Aortic smooth muscle cell (primary cell): ENCODE results near the gene ALDH1A1. TPM values are rescaled to one million over a fixed set of nuclear protein-coding genes. Genes with fewer than 3 reads are reported as not detected.

ENCODE experiments used
- total RNA-seq: library from RNA; depleted of rRNA; stranded (reverse); fragments of >200 nt; gene quantifications from 2 replicates; pipeline ENCODE4 v1.2.3, GENCODE V29; 2014

ALDH1A1 gene
- total RNA-seq = 46.2 and 87.7 TPM in 2 replicates

GRCh38 chr9:72952914-72953313 lies at the start of gene ALDH1A1:
Gene ALDH1A1, minus strand, starts transcription at chr9:72953053. Its CDS starts 53 bp downstream, at chr9:72953000.

Other genes starting within 250 kb of the ALDH1A1 start
- 1,496 and 1,599 TPM in 2 replicates for gene ANXA1, start 198.8 kb upstream of the ALDH1A1 start, total RNA-seq